Activated CD8-positive, alpha-beta memory T cell treated with anti-CD3 and anti-CD28 coated beads for 24 hours (primary cell): ENCODE results near the gene HCRTR1.

Experiments used
- DNase-seq: peaks from one replicate; pipeline ENCODE4 v3.0.0-alpha.2; 2020

HCRTR1 gene

DNA sequence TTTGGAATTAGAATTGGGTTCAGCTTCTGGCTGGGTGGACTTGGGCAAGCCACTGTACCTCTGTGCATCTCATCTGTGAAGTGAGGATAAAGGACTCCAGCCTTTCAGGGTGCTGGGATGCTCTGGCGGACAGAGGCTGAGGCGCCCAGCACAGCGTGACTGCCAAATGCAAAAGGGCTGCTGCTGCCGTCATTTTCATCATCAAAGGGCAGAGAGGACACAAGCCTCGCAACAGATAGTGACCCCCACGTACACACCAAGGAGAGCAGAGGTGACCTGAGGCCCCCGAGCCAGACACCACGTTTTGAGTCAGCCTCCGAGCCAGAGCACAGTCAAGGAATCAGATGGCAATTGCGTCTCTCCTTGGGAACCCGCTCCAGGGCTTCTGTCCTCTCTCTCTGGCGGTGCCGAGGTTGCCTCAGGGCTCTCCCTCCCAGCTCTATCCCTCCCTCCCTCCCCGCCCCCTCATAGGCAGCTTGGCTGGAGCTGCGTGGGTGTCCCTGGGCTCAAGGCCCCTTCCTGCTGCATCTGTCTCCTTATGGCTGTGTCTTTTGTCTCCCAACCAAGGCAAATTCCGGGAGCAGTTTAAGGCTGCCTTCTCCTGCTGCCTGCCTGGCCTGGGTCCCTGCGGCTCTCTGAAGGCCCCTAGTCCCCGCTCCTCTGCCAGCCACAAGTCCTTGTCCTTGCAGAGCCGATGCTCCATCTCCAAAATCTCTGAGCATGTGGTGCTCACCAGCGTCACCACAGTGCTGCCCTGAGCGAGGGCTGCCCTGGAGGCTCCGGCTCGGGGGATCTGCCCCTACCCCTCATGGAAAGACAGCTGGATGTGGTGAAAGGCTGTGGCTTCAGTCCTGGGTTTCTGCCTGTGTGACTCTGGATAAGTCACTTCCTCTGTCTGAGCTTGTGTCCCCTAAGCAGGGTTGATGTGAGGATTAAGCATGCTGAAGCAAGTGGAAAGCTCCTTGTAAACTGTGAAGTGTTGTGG lies 9.0 kb downstream of the HCRTR1 start:
- DNase-seq = no peak

DNA sequence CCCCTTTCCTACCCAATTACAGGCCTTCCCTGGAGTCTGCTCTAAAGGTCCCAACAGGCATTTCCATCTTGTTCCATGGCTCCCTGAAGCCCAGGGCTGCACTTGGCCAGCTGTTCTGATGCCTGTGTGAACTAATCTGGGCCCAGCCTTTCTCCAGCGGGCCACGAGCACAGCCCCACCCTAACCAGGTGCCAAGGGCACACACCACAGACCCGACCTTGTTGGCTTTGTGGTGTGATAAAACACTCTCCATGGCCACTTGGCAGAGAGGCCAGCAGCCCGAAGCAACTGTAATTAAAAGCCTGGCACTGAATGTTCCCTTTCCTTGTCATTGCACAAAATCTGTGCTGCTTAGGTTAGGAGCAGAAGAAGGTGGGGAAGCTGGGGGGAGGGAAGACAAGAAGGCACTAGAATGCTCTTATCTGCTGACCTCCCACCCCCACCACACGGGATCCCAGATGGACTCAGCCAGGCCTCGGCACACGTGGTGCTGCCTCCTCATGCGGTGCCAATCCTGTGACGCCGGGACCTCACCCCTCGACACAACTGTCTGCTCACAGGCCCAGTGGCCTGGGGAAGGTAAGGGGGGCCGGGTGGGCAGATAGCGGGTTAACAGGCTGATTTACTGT lies 9.9 kb downstream of the HCRTR1 start:
- DNase-seq = no peak

DNA sequence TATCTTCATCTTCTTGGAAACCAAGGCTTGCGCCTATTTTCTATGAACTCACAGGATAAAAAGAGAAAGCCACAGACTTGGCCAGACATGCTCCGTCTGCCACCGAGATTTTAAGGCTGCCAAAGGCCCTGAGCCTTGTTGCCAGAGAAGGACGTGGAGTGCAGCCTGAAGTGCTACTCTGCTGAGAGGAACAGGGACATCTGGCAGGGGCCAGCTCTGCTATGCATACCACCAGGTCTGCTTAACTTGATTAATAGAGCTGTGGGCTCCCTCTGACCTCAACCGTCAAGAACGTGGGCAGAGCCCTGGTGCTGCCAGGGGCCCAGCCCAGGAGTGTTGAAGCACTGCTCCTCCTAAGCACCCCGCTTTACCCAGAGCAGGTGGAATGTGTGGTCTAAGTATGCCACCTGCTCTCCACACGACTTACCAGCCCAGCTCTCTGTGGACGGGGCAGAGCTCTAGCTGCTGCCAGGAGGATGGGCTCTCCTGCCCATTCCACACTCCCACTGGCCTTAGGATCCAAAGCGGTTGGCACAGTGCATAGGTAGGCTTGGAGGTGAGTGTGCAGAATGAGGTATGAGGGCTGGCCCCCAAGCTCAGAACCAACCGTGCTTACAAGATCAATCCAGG lies 10.6 kb downstream of the HCRTR1 start:
- DNase-seq = no peak

DNA sequence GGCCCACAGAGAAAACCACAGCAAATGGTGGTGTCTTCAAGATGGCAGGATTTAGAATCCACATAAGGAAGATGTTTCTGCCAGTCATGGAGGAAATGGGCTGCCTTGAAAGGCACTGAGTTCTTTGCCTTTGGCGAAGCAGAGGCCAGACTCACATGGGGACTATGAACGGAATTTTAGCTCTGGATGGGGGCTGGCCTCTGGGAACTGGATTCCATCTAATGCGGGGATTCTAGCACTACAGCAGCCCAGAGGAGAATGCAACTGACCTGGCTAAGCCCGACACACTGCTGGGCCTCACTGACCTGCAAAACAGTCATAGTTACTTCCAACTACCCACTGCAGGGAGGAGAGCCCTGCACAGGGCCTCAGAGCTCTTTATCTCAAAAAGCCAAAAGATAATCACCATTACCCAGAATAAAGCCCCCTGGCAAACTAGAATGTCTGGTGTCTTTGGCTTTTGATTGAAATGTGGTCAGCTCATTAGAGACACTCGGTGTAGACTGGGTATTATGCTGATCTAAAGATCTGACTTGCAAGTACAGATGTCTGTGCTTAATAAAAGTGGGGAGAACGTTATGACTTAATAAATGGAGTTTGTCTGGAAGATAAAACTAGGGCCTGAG lies 11.6 kb downstream of the HCRTR1 start:
- DNase-seq = no peak

DNA sequence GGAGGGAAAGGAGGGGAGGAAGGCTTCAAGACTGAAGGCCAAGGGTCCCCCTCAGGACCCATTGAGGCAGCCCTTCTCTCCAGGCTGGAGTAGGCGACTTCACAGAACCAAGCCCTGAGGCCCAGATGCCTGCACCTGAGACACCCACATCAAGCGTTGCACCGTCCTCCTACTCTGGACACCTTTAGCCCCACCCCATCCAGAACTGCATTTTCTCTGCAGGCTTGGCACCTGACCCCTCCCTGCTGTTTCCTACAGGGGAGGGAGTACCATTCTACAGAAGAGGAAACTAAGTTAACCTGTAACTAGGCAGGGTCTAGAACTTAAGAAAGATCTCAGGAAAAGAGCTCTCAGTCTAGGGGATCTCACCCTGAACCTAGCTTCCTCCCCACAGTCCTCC lies 15.2 kb downstream of the HCRTR1 start:
- DNase-seq = no peak

DNA sequence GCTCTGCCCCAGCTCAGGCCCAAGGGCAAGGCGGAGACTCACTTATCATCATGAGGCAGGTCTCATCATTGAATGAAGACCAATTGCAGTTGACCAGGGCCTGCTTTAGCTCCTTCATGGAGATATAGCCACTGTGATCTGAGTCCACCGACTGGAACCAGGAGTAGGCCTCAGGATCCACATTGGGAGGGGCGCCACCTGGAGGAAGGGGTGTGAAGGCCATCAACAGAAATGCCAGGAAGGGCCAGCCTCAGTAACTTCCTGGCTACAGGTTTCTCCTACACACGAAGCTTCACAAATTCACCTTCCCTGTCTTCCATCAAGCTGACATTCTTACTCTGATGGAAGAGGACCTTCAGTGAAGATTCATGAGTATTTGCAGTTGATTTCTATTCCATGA lies 15.6 kb downstream of the HCRTR1 start:
- DNase-seq = no peak

DNA sequence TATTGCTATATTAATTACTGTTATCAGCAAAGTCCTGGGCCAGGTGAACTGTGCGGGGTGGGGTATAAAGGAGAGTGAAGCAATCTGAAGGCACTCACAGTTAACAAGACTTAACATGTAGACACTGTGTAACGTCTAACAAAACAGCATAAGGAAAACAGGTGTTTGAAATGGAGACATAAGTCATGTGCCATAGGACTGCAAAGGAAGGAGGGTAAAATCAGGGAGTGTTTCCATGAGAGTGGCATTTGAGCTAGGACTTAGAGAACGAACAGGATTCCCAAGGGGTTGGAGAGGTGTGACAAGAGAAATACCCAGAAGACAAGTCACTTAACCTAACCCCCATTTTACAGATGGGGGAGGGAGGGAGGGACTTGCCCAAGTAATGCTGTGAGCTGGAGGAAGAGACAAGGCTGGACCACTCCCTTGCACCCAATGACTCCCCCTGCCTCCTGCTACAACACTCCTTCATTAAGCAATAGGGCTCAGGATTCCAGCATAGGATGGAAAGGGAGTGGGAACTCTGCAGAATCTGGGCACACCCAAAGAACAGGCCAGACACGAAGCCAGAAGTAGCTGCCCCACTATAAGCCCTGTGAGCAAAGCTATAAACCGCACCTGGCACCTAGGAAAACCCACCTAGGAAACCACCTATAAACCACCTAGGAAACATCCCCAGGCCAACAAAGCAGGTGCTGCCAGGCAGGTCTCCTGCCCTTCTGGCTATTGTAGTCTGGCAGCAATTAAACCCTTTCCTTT lies 20.6 kb downstream of the HCRTR1 start:
- DNase-seq = no peak

DNA sequence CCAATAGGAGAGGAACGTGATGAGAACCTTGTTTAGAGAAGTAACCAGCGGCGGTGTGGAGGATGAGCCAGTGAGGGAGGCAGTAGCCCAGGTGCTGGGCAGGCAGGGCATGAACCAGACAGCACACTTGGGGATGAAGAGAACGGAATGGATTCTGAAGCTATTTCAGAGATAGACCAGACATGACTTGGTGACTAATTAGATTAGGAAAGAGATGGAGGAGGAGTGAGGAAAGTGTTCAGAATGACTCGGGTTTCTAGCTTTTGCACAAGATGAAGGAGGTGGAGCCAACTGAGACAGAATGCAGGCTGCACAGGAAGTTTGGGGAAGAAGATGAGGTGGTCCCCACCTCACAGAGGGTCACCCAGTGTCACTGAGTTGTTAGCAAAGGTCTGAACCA lies 22.1 kb downstream of the HCRTR1 start:
- no peak for DNase-seq

DNA sequence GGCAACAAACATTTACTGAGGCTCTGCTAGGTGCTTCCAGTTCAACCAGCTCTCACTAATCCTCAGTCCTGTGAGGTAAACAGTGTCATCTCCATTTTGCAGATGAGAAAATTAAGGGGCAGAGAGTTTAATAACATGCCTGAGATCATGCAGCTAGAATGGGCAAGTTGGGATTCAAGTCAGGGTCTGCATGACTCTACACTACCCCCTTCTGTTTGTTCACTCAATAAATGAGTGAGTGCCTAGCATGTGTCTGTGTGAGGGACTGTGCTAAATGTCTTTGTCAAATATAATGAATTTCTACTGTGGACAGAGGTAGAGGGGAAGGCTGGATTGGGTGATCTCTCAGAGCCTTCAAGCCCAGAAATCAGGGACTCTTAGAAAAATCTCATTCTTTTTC lies 22.7 kb downstream of the HCRTR1 start:
- DNase-seq = no peak

DNA sequence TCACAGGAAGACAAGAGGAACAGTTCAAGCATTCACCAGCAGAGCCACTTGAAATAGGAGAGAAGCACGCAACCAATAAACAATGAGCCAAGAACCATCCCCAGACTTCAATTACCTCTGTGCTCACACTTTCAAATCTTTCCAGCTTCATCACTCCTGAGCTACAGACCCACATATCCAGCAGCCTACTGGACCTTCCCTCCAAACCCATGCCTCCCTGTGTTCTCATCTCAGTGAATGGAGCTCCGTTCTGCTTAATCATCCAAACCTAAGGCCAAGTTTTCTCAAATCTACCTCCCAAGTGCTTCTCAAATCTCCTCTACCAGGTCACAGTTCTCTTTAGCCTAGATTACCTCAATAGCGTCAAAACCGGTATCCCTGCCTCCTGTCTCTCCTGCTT lies 23.5 kb downstream of the HCRTR1 start:
- DNase-seq = no peak

DNA sequence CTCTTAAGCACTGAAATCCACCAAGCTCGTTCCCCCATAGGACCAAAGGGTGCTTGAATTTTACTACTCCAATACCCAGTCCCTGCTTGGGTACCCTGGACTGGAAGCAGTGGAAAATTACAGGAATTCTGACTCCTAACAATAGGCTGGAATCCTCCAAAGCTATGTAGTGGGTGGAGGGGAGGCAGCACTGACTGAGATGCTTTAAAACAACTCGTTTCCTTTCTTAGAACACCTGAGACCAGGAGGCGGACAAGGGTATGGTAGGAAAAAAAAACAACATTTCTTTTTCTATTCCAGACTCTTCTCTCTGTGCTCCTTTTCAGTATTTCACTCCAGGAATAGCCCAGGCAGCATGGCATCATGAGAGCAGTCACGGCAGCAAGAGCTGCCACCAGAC lies 24.9 kb downstream of the HCRTR1 start:
- DNase-seq = no peak

DNA sequence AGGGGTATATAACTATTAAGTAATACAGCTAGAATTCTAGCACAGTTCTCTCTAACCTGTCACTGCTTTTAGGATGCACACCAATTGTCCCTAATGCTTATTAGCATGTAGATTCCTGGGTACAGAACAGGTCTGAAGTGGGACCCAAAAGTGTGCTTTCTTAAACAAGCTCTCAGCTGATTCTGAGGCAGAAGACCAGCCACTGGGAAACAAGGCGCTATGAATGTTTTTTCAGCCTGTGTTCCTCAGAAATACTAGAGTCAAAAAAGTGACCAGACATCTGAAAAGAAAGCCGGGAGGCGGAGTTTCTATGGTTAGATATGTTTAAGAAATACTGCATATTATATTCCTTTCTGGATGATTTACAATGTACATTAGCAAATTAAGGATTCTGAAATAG lies 25.4 kb downstream of the HCRTR1 start:
- DNase-seq = no peak

DNA sequence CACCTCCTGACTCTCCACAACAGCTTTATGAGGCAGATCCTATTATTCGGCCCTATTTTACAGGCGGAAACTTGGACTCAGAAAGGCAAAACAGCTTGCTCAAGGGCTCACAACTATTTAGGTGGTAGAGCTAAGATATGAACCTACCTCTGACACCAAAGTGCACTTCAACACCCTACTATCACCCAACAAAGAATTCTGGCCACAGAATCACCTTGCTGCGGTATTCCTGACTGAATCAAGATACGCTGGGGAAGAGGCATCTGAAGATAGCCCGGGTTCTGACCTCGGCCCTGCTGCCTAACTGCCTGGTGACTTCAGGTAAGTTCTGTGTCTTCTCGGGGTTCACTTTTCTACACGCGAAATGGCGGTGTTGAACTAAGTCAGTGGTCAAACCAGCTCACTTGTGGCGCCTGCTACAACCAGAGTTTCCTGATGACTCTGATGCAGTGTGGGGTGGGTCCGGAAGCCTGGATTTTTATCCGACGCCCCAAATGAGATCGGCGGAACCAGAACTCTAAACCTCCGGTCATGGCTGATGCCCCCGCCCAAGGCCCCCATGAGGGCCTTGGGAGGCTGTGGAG lies 26.6 kb downstream of the HCRTR1 start:
- no peak for DNase-seq

DNA sequence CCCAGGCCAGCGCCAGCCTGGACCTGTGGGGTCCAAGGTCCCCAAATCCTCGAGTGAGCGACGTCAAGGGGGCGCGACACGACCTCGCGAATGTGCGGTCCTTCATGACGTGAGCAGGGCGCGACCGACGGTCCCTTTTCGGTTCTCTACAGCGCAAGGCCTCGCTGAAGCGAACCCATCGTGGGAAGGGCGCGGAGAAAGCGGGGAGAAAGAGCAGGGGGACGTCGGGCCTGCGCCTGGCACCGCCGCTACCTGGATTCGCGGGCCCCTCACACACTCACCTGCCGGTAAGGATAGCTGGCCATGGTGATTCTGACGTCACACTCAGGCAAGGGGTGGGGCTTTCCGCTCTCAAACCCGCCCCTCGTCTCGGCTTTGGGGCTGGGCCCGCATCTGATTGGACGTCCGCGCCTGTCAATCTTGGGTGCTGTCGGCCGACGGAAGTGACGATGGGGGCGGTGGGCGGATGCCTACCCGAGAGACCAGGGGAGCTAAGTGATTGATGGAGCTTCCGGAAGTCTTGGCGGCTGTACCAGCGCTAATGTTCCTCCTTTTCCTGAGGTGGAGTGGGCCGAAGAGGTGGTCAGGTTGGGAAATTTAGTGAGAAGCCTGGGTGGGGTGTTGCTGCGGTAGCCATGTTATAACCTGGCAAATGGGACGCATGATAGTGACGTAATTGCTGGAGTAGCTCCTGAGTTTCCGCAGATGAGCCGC lies 27.2 kb downstream of the HCRTR1 start, which contains the start of gene PEF1:
PEF1 (minus strand) TSS at position 317 of the 714 bp plus-strand sequence; CDS start at position 305, 12 bp downstream.
- peak; percentile 99 for DNase-seq

DNA sequence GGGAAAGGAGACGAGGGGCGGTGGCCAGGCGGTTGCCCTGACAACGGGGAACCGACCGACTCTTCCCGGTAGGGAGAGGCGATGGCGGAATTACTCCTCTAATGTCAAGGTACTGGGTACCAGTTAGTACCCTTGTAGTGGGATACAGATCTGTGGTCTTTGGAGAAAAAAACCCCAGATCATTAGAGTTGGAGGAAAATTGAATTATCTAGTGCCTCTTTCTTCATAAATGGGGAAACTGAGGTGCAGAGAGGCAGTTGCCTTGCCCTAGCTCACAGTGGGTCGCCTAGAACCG lies 27.7 kb downstream of the HCRTR1 start:
- no peak for DNase-seq

DNA sequence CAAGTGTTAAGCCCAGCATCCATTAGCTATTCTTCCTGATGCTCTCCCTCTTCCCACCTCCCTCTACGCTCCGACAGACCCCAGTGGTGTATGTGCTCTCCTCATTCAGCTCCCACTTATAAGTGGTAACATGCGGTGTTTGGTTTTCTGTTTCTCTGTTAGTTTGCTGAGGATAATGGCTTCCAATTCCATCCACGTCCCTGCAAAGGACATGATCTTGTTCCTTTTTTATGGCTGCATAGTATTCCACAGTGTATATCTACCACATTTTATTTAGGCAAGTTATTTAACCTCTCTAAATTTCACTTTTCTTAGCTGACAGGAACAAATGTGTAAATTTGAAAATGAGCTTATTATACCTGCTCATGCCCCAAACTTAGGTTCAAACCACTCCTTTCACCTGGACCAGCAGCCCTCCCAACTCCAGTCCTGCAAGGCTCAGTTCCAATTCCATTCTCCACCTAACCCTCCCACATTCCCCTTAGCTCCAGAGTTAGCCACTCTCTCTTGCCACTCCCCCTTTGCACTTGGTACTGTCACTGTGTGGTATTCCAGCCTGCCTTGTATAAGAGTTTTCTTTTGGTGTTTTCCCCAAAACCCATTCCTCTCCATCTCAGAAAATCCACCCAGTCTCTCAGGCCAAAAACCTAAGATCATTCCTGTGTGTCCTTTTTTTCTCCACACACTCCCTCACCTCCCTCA lies 28.9 kb downstream of the HCRTR1 start:
- DNase-seq = no peak

DNA sequence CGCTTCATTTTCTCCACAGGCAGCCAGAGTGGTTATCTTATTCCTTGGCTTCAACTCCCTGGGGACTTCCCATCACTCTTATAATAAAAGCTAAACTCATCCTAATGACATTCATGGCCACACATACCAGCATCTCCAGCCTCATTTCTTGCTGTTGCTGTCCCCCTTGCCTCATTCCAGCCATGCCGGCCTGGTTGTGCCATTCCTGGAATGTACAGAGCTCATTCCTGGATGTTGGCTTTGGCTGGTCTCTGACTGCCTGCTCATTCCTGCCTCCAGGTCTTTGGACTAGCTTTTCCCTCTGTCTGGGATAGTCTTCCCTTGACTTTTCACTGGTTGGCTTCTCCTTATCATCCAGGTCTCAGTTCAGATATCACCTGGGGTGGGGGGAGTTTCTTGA lies 29.6 kb downstream of the HCRTR1 start:
- DNase-seq = no peak

DNA sequence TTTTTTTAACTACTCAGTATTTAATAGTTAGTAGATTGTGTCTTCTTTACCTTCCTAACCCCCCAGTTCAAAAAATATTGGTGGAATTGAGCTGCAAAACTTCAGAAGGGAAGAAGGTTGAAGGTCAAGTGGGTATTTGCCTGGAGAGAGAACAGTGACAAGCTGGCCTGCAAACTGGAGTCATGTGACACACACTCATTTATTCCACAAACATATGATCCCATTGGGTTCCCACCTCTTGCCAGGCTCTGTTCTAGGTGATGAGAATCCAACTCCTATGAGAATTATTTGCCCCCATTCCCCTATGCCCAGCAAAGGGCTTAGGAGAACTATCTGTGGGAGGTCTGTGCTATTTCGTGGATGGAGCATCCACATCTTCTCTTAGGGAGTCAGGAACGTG lies 30.7 kb downstream of the HCRTR1 start:
- DNase-seq = no peak

DNA sequence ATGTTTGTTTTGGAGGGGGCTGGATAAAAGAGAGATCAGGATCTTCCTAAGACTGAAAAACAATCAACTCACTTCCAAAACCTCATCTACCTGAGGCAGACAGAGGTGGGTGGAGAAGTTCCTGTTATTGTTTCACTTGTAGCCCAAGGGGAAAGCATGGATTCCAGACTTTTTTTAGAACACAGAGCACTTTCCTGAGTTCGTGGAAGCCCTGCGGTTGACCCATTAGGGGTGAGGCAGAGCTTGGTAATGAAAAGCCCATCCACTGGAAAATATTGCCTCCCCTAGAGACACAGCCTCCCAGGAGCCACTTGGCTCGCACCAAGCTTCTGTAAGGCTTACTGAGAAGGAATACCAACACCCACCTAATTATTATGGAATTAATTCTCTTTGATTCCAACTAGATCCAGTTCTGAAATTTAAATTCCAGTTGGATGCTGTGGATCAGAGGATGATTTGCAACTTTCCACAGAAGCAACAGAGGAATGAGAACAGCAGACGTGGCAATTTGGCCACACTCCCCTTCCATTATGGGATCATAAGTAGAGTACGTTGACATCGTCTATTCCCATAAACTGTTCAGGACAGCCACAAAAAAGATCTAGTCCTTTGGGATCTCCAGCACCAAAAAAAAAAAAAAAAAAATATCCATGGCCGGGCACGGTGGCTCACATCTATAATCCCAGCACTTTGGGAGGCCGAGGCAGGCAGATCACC lies 31.3 kb downstream of the HCRTR1 start:
- DNase-seq = no peak
